Breast epithelium (tissue), 4 donors: ENCODE data around the gene ITM2C. TPM values are rescaled to one million over a fixed set of nuclear protein-coding genes. Genes with fewer than 3 reads are reported as not detected.

Source experiments
- DNase-seq, 2 donors: peaks; one replicate each; pipeline ENCODE4 v3.0.0-alpha.2; 2019; ENCODE audit warnings: low spot score in 2 of 2
- H3K27ac ChIP-seq, 2 donors: fragments of 200-600 bp; sonication (generic) in 1 of 2; one replicate each; pipeline ENCODE4 v1.5.1; 2016 to 2019; ENCODE audit warnings: mild to moderate bottlenecking in 1 of 2
- H3K27me3 ChIP-seq, 2 donors: fragments of 200-600 bp; sonication (generic) in 1 of 2; one replicate each; pipeline versions ENCODE4 v1.5.1 to v1.6.0; 2017 to 2019; ENCODE audit warnings: control low read depth in 1 of 2, mild to moderate bottlenecking in 1 of 2
- H3K36me3 ChIP-seq: fragments of 200-600 bp; one replicate; pipeline ENCODE4 v1.5.1; 2019
- H3K4me1 ChIP-seq, 2 donors: fragments of 200-600 bp; sonication (generic); one replicate each; pipeline ENCODE4 v1.5.1; 2016 to 2019; ENCODE audit warnings: control low read depth in 1 of 2
- H3K4me3 ChIP-seq, 3 donors: fragments of 200-600 bp; sonication (generic); 1 replicate in 2 of 3; 2 replicates in 1 of 3; pipeline ENCODE4 v1.5.1; 2016 to 2019; ENCODE audit warnings: mild to moderate bottlenecking in 3 of 3, moderate library complexity in 2 of 3
- H3K9me3 ChIP-seq, 2 donors: fragments of 200-600 bp; sonication (generic) in 1 of 2; one replicate each; pipeline ENCODE4 v1.5.1; 2016 to 2019; ENCODE audit warnings: control low read depth in 1 of 2
- POLR2A ChIP-seq: fragments of 450-650 bp; IDR thresholded peaks from one replicate; pipeline ENCODE4 v1.6.1; 2016; ENCODE audit warnings: antibody characterized with exemption, mild to moderate bottlenecking, moderate library complexity
- POLR2AphosphoS5 ChIP-seq, 3 donors: sonication (generic); formaldehyde crosslinking; IDR thresholded peaks; one replicate each; pipeline ENCODE4 v1.6.1; 2017; ENCODE audit warnings: antibody characterized with exemption in 3 of 3
- intact Hi-C: fragments of 100-400 bp; cut with DNase I; formaldehyde crosslinking; loops from one replicate; pipeline ENCODE4 v1.15.1; 2023; ENCODE audit warnings: low total_unique reads
- total RNA-seq, 3 donors: library from RNA; depleted of rRNA; stranded (reverse); fragments of >200 nt; gene quantifications; one replicate each; pipeline ENCODE4 v1.1.0, GENCODE V29; 2016
- TF ChIP-seq, protein P1 (sequence below), 3 donors: fragments of 450-650 bp; IDR thresholded peaks; one replicate each; pipeline ENCODE4 v1.5.1; 2016 to 2017; ENCODE audit warnings: antibody characterized with exemption in 3 of 3, mild to moderate bottlenecking in 3 of 3, moderate library complexity in 3 of 3

ITM2C gene
- total RNA-seq, 3 donors from 2014 or later = 24.5 to 46.2 (median 36.3) TPM

GRCh38 chr2:230895536-230896345 lies 31.0 kb downstream of the ITM2C start:
- intact Hi-C loops = no loop called here
- Histone ChIP-seq H3K4me3 (no peak overlapping the region), H3K27me3 (peaks cover 0 to 3% of the 10 kb centered on the region in 2 donors), H3K4me1 (no peaks in the 10 kb centered on the region), H3K36me3 (no peaks in the 10 kb centered on the region), H3K9me3 (no peaks in the 10 kb centered on the region), H3K27ac (no peak overlapping the region)
- peak in 1 of 2 donors; percentile 41 for DNase-seq
- TF ChIP-seq, protein P1, sequence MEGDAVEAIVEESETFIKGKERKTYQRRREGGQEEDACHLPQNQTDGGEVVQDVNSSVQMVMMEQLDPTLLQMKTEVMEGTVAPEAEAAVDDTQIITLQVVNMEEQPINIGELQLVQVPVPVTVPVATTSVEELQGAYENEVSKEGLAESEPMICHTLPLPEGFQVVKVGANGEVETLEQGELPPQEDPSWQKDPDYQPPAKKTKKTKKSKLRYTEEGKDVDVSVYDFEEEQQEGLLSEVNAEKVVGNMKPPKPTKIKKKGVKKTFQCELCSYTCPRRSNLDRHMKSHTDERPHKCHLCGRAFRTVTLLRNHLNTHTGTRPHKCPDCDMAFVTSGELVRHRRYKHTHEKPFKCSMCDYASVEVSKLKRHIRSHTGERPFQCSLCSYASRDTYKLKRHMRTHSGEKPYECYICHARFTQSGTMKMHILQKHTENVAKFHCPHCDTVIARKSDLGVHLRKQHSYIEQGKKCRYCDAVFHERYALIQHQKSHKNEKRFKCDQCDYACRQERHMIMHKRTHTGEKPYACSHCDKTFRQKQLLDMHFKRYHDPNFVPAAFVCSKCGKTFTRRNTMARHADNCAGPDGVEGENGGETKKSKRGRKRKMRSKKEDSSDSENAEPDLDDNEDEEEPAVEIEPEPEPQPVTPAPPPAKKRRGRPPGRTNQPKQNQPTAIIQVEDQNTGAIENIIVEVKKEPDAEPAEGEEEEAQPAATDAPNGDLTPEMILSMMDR (IDR thresholded peaks at IDR 0.05) = no peak
- TF ChIP-seq POLR2AphosphoS5 (IDR thresholded peaks at IDR 0.05) (no peak), POLR2A (no peak)

DNA sequence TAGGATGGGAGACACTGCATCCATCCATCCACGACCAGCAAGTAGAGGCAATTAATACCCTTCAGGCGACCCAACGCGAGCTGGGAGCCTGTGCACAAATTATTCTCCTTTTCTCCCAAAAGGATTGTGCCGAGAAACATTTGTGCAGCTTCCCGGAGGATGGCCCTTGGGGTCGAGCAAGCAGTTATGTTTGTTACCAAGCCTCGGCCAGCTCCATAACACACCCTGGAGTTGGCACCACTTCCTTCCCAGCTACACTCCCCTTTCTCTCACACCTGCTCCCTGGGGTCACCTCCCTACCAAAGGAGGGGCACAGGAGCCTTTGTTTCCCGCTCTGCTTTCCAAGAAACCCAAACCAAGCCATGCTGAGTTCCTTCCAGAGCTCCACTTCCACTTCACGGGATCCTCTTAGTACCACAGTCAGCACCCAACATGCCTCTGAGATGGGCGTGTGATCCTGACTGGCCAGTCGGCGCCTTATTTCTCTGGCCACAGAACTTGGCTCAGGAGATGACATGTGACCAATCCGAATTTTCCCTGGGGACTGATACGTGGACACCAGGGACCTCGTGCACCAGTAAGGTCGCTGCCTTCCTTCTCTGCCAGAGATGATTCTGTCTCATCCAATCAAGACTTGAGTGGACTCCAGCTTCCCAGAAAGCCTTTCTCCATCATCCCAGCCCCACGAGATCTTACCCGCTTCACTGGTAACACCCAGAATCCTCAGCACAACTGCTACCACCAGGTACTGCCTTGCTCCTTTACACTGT lies 31.8 kb downstream of the ITM2C start:
- intact Hi-C loops = no loop called here
- no peaks in the 10 kb centered on the region for H3K4me1 ChIP-seq
- DNase-seq = peak in 1 of 2 donors; percentile 35
- H3K4me3 ChIP-seq = no peak overlapping the region
- TF ChIP-seq, protein P1 (IDR thresholded peaks at IDR 0.05) = no peak
- TF ChIP-seq POLR2A (no peak), POLR2AphosphoS5 (IDR thresholded peaks at IDR 0.05) (no peak)
- no peaks in the 10 kb centered on the region for H3K36me3 ChIP-seq
- no peaks in the 10 kb centered on the region for H3K9me3 ChIP-seq
- H3K27ac ChIP-seq = no peak overlapping the region
- peaks cover 0 to 3% of the 10 kb centered on the region in 2 donors for H3K27me3 ChIP-seq

GRCh38 chr2:230898016-230898712 lies 33.4 kb downstream of the ITM2C start:
- peak in 1 of 2 donors; percentile 33 for DNase-seq
- Histone ChIP-seq H3K4me1 (no peaks in the 10 kb centered on the region), H3K4me3 (no peak overlapping the region), H3K36me3 (no peaks in the 10 kb centered on the region), H3K9me3 (no peaks in the 10 kb centered on the region), H3K27ac (no peak overlapping the region), H3K27me3 (no peaks in the 10 kb centered on the region)
- TF ChIP-seq, protein P1 (IDR thresholded peaks at IDR 0.05) = no peak
- TF ChIP-seq POLR2AphosphoS5 (IDR thresholded peaks at IDR 0.05) = no peak
- intact Hi-C loops = no loop called here

- Histone ChIP-seq H3K27me3 (no peaks in the 10 kb centered on the region), H3K27ac (no peak overlapping the region), H3K36me3 (no peaks in the 10 kb centered on the region), H3K4me3 (no peak overlapping the region), H3K9me3 (no peaks in the 10 kb centered on the region), H3K4me1 (no peaks in the 10 kb centered on the region)
- intact Hi-C loops = no loop called here
- TF ChIP-seq POLR2AphosphoS5 (IDR thresholded peaks at IDR 0.05) = no peak
- TF ChIP-seq, protein P1 (IDR thresholded peaks at IDR 0.05) = no peak
- peak in 1 of 2 donors; percentile 12 for DNase-seq
Measured at GRCh38 chr2:230898713-230899091, 34.0 kb downstream of the ITM2C start.
